ENCODE measurements around the gene MAP2.

MAP2 gene

GRCh38 chr2:209682646-209683045, 258.8 kb downstream of the MAP2 start:
- no peaks in the 10 kb centered on the region for H3K4me1 ChIP-seq (ENCODE audit: control insufficient read depth, insufficient read depth, low read length)
- H3K9ac ChIP-seq (ENCODE audit: low read length) = no peak overlapping the region
- H3K36me3 ChIP-seq (ENCODE audit: control insufficient read depth, insufficient read depth, low read length) = no peaks in the 10 kb centered on the region
- H3K9me3 ChIP-seq (ENCODE audit: control insufficient read depth, insufficient read depth, low read depth, low read length) = no peaks in the 10 kb centered on the region
- no peak overlapping the region for H3K4me3 ChIP-seq (ENCODE audit: low read depth, low read length)
- no peaks in the 10 kb centered on the region for H3K27me3 ChIP-seq (ENCODE audit: control insufficient read depth, insufficient read depth, low read length)
- H3K27ac ChIP-seq (ENCODE audit: low read depth, low read length) = no peak overlapping the region

DNA sequence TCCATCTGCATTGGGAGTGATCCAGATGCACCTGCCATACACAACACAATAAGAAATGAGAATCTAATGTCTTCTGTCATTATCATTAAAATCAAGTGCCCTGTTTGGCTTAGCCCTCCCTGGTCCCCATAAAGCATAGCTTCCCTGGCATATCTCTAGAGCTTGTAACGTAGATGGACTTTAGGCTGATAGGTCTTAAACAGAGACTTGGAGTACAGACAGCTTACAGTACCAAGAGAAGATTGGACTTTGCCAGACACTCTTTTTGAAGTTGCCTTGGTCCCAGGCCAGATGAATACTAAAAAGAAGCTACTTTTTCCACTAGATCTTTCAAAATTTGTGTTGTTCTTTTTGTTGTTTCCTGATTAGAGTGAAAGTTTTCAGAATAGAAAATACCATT, 261.5 kb downstream of the MAP2 start:
- no peaks in the 10 kb centered on the region for H3K9me3 ChIP-seq (ENCODE audit: control insufficient read depth, insufficient read depth, low read depth, low read length)
- no peak overlapping the region for H3K9ac ChIP-seq (ENCODE audit: low read length)
- no peak overlapping the region for H3K27ac ChIP-seq (ENCODE audit: low read depth, low read length)
- no peaks in the 10 kb centered on the region for H3K27me3 ChIP-seq (ENCODE audit: control insufficient read depth, insufficient read depth, low read length)
- no peak overlapping the region for H3K4me3 ChIP-seq (ENCODE audit: low read depth, low read length)
- no peaks in the 10 kb centered on the region for H3K4me1 ChIP-seq (ENCODE audit: control insufficient read depth, insufficient read depth, low read length)
- no peaks in the 10 kb centered on the region for H3K36me3 ChIP-seq (ENCODE audit: control insufficient read depth, insufficient read depth, low read length)

DNA sequence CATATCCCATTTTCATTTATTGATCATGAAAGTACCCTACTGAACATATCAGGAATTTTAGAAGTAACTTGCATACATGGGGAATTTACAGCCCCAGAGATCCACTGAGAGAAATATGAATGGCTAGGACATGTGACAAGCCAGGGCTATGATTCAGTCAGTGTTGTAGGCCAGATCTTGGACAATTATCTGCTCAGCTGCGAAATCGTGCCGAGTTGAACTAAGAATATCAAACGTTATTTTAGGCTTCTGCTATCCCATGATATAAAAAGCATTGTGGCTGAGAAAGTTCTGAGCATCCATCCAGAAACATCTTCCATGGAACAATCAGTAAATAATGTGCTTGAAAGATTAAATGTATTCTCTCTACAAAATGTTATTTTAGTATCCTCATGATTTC, 262.1 kb downstream of the MAP2 start:
- Histone ChIP-seq H3K4me1 (ENCODE audit: control insufficient read depth, insufficient read depth, low read length) (peaks cover 6% of the 10 kb centered on the region; the same call in 1 of the 2 replicates), H3K9ac (ENCODE audit: low read length) (no peak overlapping the region), H3K36me3 (ENCODE audit: control insufficient read depth, insufficient read depth, low read length) (no peaks in the 10 kb centered on the region)

DNA sequence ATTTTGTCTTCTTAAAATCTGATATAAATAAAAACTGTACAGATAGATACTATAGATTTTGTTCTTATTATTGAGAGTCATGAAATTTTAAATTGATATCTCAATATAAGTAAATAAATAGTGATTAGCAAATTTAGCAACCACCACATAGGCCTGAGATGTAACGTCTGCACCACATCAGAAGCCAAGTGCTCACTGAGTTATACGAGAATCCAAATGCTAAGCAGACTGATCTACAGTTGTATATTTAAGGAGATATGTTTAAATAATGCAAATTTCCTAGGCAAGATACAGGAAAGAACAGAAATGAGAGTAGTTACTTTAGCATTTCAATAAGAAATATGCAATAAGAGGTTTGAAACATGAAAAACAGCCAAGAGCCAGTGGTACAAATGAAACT, 262.6 kb downstream of the MAP2 start:
- Histone ChIP-seq H3K4me3 (ENCODE audit: low read depth, low read length) (no peak overlapping the region), H3K9me3 (ENCODE audit: control insufficient read depth, insufficient read depth, low read depth, low read length) (no peaks in the 10 kb centered on the region), H3K27me3 (ENCODE audit: control insufficient read depth, insufficient read depth, low read length) (no peaks in the 10 kb centered on the region), H3K4me1 (ENCODE audit: control insufficient read depth, insufficient read depth, low read length) (peaks cover 6% of the 10 kb centered on the region; the same call in 1 of the 2 replicates), H3K9ac (ENCODE audit: low read length) (no peak overlapping the region), H3K27ac (ENCODE audit: low read depth, low read length) (no peak overlapping the region), H3K36me3 (ENCODE audit: control insufficient read depth, insufficient read depth, low read length) (no peaks in the 10 kb centered on the region)

More for the DNA sequence above, 262.1 kb downstream of the MAP2 start:
- no peak overlapping the region for H3K27ac ChIP-seq (ENCODE audit: low read depth, low read length)
- no peaks in the 10 kb centered on the region for H3K9me3 ChIP-seq (ENCODE audit: control insufficient read depth, insufficient read depth, low read depth, low read length)
- no peak overlapping the region for H3K4me3 ChIP-seq (ENCODE audit: low read depth, low read length)
- H3K27me3 ChIP-seq (ENCODE audit: control insufficient read depth, insufficient read depth, low read length) = no peaks in the 10 kb centered on the region

- Histone ChIP-seq H3K36me3 (ENCODE audit: control insufficient read depth, insufficient read depth, low read length) (no peaks in the 10 kb centered on the region), H3K4me1 (ENCODE audit: control insufficient read depth, insufficient read depth, low read length) (peaks cover 6% of the 10 kb centered on the region; the same call in 1 of the 2 replicates), H3K27ac (ENCODE audit: low read depth, low read length) (no peak overlapping the region), H3K9me3 (ENCODE audit: control insufficient read depth, insufficient read depth, low read depth, low read length) (no peaks in the 10 kb centered on the region), H3K27me3 (ENCODE audit: control insufficient read depth, insufficient read depth, low read length) (no peaks in the 10 kb centered on the region), H3K4me3 (ENCODE audit: low read depth, low read length) (no peak overlapping the region), H3K9ac (ENCODE audit: low read length) (no peak overlapping the region)
These were observed 263.6 kb downstream of the MAP2 start for GRCh38 chr2:209687323-209687969.

GRCh38 chr2:209688385-209688784, 264.5 kb downstream of the MAP2 start:
- Histone ChIP-seq H3K27ac (ENCODE audit: low read depth, low read length) (no peak overlapping the region), H3K36me3 (ENCODE audit: control insufficient read depth, insufficient read depth, low read length) (no peaks in the 10 kb centered on the region), H3K9ac (ENCODE audit: low read length) (no peak overlapping the region), H3K27me3 (ENCODE audit: control insufficient read depth, insufficient read depth, low read length) (no peaks in the 10 kb centered on the region), H3K4me3 (ENCODE audit: low read depth, low read length) (no peak overlapping the region), H3K4me1 (ENCODE audit: control insufficient read depth, insufficient read depth, low read length) (peaks cover 6% of the 10 kb centered on the region; the same call in 1 of the 2 replicates), H3K9me3 (ENCODE audit: control insufficient read depth, insufficient read depth, low read depth, low read length) (no peaks in the 10 kb centered on the region)

- Histone ChIP-seq H3K4me3 (ENCODE audit: low read depth, low read length) (no peak overlapping the region), H3K4me1 (ENCODE audit: control insufficient read depth, insufficient read depth, low read length) (peaks cover 6% of the 10 kb centered on the region; the same call in 1 of the 2 replicates), H3K36me3 (ENCODE audit: control insufficient read depth, insufficient read depth, low read length) (no peaks in the 10 kb centered on the region), H3K9me3 (ENCODE audit: control insufficient read depth, insufficient read depth, low read depth, low read length) (no peaks in the 10 kb centered on the region), H3K27me3 (ENCODE audit: control insufficient read depth, insufficient read depth, low read length) (no peaks in the 10 kb centered on the region), H3K27ac (ENCODE audit: low read depth, low read length) (no peak overlapping the region), H3K9ac (ENCODE audit: low read length) (no peak overlapping the region)
These were observed 266.3 kb downstream of the MAP2 start for GRCh38 chr2:209690029-209690754.

DNA sequence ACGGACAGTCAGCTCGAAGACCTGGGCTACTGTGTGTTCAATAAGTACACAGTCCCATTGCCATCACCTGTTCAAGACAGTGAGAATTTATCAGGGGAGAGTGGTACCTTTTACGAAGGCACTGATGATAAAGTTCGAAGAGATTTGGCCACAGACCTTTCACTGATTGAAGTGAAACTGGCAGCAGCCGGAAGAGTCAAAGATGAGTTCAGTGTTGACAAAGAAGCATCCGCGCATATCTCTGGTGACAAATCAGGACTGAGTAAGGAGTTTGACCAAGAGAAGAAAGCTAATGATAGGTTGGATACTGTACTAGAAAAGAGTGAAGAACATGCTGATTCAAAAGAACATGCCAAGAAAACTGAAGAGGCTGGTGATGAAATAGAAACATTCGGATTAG, 270.9 kb downstream of the MAP2 start:
- Histone ChIP-seq H3K4me3 (ENCODE audit: low read depth, low read length) (no peak overlapping the region), H3K36me3 (ENCODE audit: control insufficient read depth, insufficient read depth, low read length) (no peaks in the 10 kb centered on the region), H3K4me1 (ENCODE audit: control insufficient read depth, insufficient read depth, low read length) (peaks cover 6% of the 10 kb centered on the region; the same call in 1 of the 2 replicates), H3K27ac (ENCODE audit: low read depth, low read length) (no peak overlapping the region), H3K9me3 (ENCODE audit: control insufficient read depth, insufficient read depth, low read depth, low read length) (no peaks in the 10 kb centered on the region), H3K27me3 (ENCODE audit: control insufficient read depth, insufficient read depth, low read length) (no peaks in the 10 kb centered on the region), H3K9ac (ENCODE audit: low read length) (no peak overlapping the region)

GRCh38 chr2:209696836-209697711, 273.2 kb downstream of the MAP2 start:
- Histone ChIP-seq H3K9ac (ENCODE audit: low read length) (no peak overlapping the region), H3K27ac (ENCODE audit: low read depth, low read length) (no peak overlapping the region)

DNA sequence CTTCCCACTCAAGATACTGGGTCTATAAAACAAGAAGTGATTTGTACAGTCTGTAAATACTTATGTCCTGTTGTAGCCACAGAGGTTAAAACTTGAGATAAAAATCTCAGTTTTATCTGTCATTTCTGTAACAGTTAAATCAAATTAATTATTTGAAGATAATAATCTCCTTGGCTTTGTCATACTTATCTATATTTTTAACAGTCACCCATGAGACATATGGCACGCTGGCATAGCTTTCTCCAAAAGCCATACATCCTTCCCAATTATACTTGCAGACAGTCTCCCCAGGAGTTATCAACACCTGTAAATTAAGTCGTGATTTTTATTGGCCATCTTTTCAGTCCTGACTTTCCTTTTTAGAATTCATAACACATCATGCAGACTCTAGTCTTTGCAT, 278.9 kb downstream of the MAP2 start:
- H3K4me1 ChIP-seq (ENCODE audit: control insufficient read depth, insufficient read depth, low read length) = no peaks in the 10 kb centered on the region
- H3K27me3 ChIP-seq (ENCODE audit: control insufficient read depth, insufficient read depth, low read length) = no peaks in the 10 kb centered on the region
- no peaks in the 10 kb centered on the region for H3K9me3 ChIP-seq (ENCODE audit: control insufficient read depth, insufficient read depth, low read depth, low read length)
- H3K36me3 ChIP-seq (ENCODE audit: control insufficient read depth, insufficient read depth, low read length) = no peaks in the 10 kb centered on the region
- no peak overlapping the region for H3K4me3 ChIP-seq (ENCODE audit: low read depth, low read length)
- H3K9ac ChIP-seq (ENCODE audit: low read length) = no peak overlapping the region
- no peak overlapping the region for H3K27ac ChIP-seq (ENCODE audit: low read depth, low read length)

More at GRCh38 chr2:209696836-209697711, 273.2 kb downstream of the MAP2 start:
- H3K4me1 ChIP-seq (ENCODE audit: control insufficient read depth, insufficient read depth, low read length) = no peaks in the 10 kb centered on the region
- H3K27me3 ChIP-seq (ENCODE audit: control insufficient read depth, insufficient read depth, low read length) = no peaks in the 10 kb centered on the region
- no peak overlapping the region for H3K4me3 ChIP-seq (ENCODE audit: low read depth, low read length)
- H3K36me3 ChIP-seq (ENCODE audit: control insufficient read depth, insufficient read depth, low read length) = no peaks in the 10 kb centered on the region
- H3K9me3 ChIP-seq (ENCODE audit: control insufficient read depth, insufficient read depth, low read depth, low read length) = no peaks in the 10 kb centered on the region

DNA sequence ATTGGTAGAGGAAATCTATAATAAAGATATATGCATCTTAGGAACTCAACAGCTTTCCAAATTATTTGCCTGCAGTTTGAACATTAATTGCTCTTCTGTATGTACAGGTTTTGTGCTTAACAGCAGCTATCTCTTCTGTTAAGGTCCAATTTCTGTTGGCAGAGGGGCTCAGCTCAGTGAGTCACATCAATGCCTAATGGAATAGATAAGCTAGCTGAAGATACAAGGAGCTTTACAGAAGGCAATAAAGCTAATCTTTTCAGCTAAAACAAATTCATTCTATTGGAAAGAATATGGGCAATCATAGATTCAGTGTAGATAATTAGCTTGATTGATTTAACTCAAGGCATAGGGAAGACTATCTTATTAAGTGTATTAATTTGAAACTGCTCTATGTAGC, 289.4 kb downstream of the MAP2 start:
- H3K27ac ChIP-seq (ENCODE audit: low read depth, low read length) = no peak overlapping the region
- no peaks in the 10 kb centered on the region for H3K4me1 ChIP-seq (ENCODE audit: control insufficient read depth, insufficient read depth, low read length)
- no peaks in the 10 kb centered on the region for H3K36me3 ChIP-seq (ENCODE audit: control insufficient read depth, insufficient read depth, low read length)
- H3K9me3 ChIP-seq (ENCODE audit: control insufficient read depth, insufficient read depth, low read depth, low read length) = no peaks in the 10 kb centered on the region
- no peak overlapping the region for H3K9ac ChIP-seq (ENCODE audit: low read length)
- H3K27me3 ChIP-seq (ENCODE audit: control insufficient read depth, insufficient read depth, low read length) = no peaks in the 10 kb centered on the region
- H3K4me3 ChIP-seq (ENCODE audit: low read depth, low read length) = no peak overlapping the region
